ENCODE measurements around the gene DNHD1. TPM values are rescaled to one million over a fixed set of nuclear protein-coding genes. Genes with fewer than 3 reads are reported as not detected.

The DNHD1 gene
- 8.8 TPM for total RNA-seq

- no peak for DNase-seq (ENCODE audit: low spot score)
These were observed at the start of gene DNHD1 for GRCh38 chr11:6497069-6497839. Gene DNHD1, plus strand, starts transcription at chr11:6497280. Its CDS starts 936 bp downstream, at chr11:6498216.

- no peak for DNase-seq (ENCODE audit: low spot score)
These were observed 48.5 kb upstream of the DNHD1 start for GRCh38 chr11:6448574-6448973.

DNA sequence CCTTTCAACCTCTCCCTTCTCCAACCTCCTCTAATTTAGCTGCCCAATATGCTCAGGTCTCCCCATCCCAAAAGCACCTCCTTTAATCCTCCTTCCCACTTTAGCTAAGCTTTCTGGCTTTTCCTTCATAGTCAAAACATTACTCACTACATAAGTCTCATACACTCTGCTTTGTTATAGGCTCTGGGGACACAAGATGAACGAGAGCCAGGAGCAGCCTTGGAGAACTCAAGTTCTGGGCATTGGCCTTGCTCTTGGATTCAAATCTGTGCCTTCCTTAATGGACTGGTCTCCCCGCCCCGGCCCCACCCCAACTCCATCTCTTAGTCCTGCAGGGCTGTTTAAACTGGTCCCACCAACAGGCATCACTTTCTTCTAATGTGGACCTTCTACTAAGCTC, 44.9 kb upstream of the DNHD1 start:
- DNase-seq (ENCODE audit: low spot score) = no peak

GRCh38 chr11:6453152-6453551, 43.9 kb upstream of the DNHD1 start:
- no peak for DNase-seq (ENCODE audit: low spot score)

DNA sequence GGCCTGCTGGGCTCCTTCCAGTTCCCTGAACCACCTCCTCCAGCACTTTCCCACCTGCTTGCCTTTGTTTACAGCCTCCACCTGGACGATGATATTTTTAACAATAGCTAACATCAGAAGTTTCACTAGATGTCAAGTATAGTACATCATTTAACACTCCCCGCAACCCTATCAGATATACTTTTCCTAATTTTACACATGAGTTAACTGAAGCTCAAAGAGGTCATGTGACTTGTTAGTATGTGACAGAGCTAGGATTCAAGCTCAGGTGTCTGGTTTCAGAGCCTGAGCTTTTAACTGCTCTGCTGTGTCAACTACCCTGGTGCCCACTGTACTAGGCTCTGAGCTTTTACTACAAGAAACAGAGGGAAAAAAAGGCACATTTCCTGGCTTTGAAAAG, 42.0 kb upstream of the DNHD1 start:
- DNase-seq (ENCODE audit: low spot score) = no peak

DNA sequence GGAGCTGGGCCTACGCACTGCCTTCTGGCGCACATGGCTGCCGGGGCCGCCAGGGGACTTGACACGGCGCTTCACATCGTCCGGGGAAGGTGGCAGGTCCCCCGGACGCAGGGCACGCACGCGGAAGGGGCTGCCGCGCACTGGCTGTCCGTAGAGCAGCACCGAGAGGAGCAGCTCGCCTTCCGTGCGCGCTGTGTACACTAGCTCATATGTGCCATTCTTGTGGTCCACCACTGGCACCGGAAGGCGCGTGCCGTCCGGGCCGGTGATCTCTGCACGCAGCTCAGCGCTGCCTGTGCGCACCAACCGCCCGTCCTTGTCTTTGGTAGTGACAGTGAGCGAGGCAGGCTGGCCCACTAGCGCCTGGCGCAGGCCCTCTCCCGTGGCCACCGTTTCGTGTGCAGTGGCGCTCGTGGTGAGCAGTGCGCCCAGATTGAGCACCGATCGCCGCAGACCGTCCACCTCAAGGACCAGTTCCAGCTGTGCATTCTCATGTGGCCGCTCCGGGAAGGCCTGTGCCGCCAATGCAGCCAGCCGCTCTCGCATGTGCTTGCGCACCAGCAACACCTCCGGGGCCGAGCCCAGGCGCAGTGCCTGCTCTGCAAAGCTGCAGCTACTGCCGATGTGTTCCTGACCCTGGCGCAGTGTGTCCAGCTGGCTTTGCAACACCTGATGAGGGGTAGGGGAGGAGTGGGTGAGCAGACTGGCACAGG, 40.6 kb upstream of the DNHD1 start:
- DNase-seq (ENCODE audit: low spot score) = no peak

DNA sequence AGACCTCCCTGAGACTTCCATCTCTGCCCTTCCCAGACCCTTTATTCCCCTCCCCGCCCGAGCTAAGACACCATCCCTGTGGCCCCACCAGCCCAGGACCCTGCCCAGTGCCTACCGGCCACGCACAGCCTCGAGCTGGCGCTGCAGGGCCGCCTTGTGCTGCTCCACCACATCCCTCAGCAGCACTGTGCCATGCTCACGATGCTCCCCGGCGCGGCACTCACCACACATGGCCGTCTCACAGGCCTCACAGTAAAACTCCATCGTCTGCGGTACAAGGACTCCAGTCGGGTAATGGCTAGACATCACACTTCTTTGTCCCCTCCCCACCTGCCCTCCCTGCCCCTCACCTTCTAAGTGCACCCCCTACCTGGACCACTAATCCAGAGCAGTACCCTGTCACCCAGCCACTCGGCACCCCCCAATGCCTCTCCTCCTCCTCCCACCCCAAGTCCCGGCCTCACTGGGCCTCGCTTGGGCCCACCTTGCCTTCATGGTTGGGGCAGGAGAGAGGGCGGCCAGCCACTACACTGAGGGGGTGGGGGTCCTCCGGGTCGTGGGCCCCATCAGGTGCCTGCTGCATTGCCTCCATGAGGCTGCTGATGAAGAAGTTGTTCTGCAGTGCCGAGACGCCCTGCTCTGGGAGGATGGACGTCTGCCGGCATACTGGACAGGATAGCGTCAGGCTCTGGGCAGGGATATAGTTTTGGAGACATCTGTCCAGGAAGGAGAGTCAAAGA, 39.3 kb upstream of the DNHD1 start:
- DNase-seq (ENCODE audit: low spot score) = no peak

- DNase-seq (ENCODE audit: low spot score) = no peak
These were observed 38.6 kb upstream of the DNHD1 start for GRCh38 chr11:6458352-6459098.

DNA sequence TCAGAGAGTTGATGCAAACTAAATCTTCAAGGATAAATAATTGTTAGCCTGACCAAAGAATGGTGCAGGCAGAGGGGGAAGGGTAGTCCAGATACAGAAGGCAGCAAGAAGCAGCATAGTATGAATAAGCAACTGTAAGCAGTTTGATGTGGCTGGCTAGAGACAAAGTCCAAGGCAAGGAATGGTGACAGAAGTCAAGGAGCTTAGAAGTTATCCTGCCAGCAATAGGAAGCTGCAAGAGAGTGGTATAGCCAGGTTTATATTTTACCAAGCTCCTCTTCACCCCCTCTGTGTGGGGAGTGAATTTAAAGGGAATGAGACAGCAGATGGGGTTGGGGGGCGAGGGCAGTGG, 38.0 kb upstream of the DNHD1 start:
- peak; percentile 32 for DNase-seq (ENCODE audit: low spot score)

- DNase-seq (ENCODE audit: low spot score) = peak; percentile 94
These were observed 28.2 kb upstream of the DNHD1 start for GRCh38 chr11:6468712-6469495.

DNA sequence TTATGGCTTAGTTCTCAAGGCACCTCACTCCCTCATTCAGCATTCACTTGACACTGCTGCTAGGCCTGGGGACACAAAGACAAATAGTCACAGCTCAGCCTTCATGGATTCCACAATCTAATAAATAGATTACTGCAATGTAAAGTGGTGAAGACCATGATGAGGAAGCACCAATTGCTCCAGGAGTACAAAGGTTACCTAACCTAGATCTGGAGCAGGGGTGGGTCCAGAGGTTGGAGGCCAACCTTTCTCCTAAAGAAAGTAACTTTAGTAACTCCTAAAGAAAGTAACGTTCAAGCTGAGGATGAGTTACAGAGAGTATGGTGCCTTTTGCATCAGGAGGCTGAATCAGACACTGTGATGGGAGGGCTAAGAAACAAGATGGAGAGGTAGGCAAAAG, 27.5 kb upstream of the DNHD1 start:
- DNase-seq (ENCODE audit: low spot score) = no peak

DNA sequence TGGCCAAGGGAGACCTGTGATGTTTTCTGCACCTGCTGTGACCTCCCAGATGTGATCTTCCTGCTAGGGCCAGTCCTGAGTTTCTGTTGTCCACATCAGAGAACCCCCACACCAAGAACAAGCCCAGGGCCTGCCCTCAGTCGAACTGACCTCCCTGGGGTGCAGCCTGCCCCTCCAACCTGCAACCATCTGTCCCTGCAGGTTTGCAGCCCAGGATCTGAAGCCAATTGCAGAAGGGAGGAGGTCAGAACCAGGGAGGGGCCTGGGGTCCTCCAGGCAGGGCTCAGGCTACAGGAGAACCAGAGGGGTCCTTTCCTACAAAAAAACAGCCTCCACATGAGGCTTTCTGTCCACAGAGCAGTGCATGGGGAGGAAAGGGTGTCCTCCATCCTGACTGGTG, 24.1 kb upstream of the DNHD1 start:
- DNase-seq (ENCODE audit: low spot score) = no peak

DNA sequence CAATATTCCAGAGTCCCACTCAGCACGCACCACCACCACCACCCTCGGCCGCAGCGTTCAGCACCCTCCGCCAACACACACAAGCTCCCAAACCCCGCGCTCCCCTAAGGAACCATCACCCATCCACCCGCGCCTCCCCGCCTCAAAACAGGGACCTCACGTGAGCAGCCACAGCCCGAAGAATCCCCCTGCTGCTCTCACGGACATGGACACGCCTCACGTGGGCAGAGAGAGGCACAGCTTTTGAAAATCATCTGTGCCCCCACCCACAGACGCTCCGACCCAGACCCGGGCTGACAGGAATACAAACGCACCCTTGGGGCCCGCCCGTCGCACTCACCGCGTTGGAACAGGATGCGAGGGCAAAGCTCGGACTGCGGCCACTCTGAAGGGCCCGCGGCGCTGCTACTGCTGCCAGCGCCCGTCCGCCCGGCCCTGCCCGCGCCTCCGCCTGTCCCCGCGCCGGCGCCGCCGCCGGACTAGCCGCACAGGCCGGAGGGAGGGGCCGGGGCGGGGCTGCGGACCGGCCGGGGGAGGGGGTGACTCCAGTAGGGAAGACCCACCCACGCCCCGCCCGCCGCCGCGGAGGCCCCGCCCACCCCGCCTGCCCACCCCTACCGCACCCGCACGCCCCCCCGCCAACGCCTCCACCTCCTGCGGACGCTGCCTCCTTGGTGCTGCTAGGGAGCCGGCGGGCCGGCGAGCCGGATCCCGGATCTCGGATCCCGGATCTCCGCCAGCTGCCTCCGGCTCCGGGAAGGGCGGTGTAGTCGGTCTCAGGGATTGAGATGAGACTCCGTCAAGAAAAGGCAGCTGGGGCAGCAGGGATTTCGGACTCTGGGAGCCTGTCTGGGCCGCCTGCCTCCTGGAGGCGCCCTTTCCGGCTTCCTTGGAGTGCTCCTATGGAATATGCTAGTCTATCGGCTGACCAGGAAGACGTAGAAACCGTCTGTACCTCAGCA, 23.3 kb upstream of the DNHD1 start, which contains the start of gene TRIM3:
TRIM3 (minus strand) TSS at position 491 of the 962 bp plus-strand sequence. CDS start 8,246 bp downstream, outside the sequence.
- DNase-seq (ENCODE audit: low spot score) = peak; percentile 93

DNA sequence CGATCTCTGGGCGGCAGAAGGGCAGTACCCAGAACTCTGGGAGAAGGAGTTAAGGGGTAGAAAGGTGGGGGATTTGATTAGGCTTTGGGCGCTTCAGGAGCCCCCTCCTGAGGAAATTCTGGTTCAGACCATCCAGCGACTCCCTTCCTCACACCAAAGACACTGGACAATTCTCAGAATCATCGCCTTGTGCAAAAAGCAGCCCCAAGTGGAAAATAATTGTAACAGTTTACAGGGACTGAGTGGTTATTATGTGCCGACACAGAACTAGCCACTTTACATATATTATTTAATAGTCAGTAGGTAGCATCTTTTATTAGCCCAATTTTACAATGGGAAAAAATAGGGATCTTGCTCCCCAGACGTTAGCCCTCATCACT, 22.7 kb upstream of the DNHD1 start:
- DNase-seq (ENCODE audit: low spot score) = no peak

DNA sequence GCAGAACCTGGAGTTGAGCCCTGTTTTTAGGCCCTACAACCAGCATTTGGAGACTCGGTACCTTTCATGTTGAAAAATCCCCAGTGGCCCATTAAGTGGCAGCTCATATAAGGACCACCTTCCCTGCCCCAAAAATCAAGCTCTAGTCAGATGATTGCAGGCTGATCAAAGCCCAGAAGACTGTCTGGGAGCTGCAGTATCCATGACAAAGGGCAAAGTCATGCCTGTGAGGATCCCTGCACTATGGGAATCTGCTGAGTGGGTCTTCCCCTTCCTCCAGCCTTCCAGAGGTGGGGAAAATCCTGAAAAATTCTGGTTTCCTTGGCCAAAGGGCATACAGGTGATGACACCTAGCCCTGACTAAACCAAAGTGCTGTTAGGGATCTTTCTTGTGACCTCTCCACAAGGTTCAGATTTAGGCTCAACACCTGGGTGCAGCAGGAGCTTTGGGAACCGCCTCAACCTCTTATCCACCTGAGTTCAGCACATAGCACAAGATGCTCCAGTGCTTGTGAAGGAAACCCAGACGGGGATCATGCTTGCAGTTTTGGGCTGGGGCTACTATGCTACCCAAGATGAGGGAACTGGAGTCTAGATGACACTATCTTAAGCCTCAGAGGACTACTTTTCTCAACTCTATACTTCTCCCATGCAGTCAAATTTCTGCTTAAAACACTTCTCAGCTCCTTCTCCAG, 22.1 kb upstream of the DNHD1 start:
- no peak for DNase-seq (ENCODE audit: low spot score)

GRCh38 chr11:6475936-6476335, 21.1 kb upstream of the DNHD1 start:
- DNase-seq (ENCODE audit: low spot score) = no peak

- no peak for DNase-seq (ENCODE audit: low spot score)
These were observed 20.5 kb upstream of the DNHD1 start for GRCh38 chr11:6476571-6476970.

DNA sequence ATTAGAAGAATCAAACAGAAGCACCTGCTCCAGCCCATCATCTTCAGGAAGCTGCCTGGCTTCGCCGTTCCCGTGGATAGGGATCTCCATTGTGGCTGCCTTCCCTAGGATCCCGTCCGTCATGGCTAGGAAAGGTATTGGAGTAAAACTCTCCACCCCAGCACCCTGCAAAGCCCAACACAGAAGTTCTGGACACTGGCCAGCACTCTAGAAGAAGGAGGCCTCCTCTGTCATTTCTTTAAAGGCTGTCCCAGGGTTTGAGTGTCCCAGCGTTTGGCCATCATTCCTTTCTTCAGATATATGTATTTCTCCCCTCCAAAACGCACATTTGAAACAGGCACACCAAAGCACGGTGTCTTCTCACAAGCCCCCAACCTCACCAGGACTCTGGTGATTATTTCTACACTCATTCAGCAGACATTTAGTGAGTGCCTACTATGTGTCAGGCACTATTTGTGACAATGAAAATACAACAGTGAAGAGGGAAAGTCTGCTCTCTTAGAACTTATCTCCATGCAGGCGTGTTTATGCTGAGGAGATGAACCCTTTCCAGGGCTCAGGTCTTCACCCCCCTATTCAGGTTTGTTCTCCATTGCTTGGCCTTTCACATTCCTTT, 16.7 kb upstream of the DNHD1 start:
- no peak for DNase-seq (ENCODE audit: low spot score)
